Epithelial cell of esophagus (primary cell): Measurements from ENCODE around the gene GSG1L2.
A peak's percentile ranks its signal among the peaks of the same experiment; 100 is the strongest.

ENCODE experiments used
- DNase-seq: peaks from one replicate; pipeline ENCODE4 v3.0.0; 2010; ENCODE audit warnings: low read depth
- H3K4me3 ChIP-seq: 2 replicates; pipeline ENCODE4 v1.5.1; 2011; ENCODE audit warnings: mild to moderate bottlenecking, low read length, control low read depth
- CTCF ChIP-seq: IDR thresholded peaks from 2 replicates; pipeline ENCODE4 v1.5.1; 2011; ENCODE audit warnings: low read depth, mild to moderate bottlenecking, low read length, control low read depth, inconsistent platforms; ENCODE audit not compliant: insufficient read depth; ENCODE audit errors: missing control alignments

GSG1L2 gene

GRCh38 chr17:9842057-9842758 is 20.3 kb upstream of the GSG1L2 start:
- no peak overlapping the region for H3K4me3 ChIP-seq
- DNase-seq, result no peak
- TF ChIP-seq CTCF, result no peak

- TF ChIP-seq CTCF, result no peak
- DNase-seq, result no peak
- H3K4me3 ChIP-seq, result no peak overlapping the region
These were observed 17.6 kb upstream of the GSG1L2 start for GRCh38 chr17:9839433-9839832.

DNA sequence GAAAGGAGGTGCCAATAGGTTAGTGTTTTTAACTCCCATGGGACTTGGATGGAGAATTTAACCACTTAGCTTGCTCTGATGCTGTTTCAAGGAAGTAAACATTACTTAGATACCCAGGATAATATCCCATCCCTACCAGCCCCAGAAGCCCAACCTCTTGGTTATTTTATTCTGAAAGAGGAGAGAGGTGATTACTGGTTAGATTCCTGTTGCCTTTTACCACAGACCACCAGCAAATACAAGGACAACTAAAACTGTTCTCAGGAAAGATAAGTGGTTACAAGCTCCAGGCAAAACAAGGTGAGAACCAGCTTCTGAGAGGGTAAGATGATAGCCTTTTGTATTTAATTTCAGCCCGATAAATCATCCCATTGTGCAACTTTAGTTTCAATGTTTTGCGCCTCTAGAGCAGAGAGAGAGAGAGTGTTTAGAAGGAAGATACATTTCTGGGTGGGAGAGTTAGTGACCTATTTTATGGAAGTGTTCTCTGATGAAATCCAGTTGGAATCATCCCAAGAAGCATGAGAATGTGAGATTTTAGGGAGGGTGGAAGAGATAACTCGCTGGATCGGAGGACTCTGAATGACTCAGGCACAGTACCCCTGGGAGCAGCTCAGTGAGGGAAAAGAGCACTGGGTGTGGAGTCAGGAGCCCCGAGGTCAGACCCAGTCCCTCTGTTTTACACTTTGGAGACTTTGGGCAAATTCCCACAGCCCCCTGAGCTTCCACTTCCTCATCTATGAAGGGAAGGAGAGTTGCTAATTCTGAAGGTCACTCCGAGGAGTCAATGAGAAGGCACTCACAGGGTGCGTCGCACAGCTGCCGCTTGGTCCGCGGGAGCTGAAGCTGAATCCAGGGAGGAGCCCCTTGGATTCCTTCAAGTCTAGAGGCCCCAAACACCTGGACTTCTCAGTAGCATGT is 15.9 kb upstream of the GSG1L2 start:
- peak; percentile 41 for DNase-seq
- no peak overlapping the region for H3K4me3 ChIP-seq
- no peak for TF ChIP-seq CTCF

GRCh38 chr17:9833922-9834321 is 12.0 kb upstream of the GSG1L2 start:
- no peak for TF ChIP-seq CTCF
- no peak for DNase-seq
- H3K4me3 ChIP-seq, result no peak overlapping the region

DNA sequence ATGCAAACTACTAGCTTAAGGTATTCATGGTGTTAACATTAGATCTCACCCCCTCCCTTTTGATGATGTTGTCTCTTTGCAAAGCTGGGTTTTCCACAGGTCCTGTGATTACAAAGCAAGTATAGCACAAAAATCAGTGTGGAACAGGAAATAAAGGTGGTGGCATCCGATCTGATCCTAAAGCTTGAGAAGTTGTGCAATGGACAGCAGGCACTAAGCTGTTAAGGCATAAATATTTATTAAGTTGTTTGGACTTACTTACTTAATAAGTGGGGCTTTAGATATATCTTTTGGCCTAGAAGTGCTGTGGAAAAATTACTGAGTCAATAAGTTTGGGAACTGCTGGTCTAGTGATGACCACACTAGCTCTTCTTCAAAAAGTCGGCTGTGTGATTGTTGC is 8.8 kb upstream of the GSG1L2 start:
- no peak for TF ChIP-seq CTCF
- no peak for DNase-seq
- H3K4me3 ChIP-seq, result no peak overlapping the region

GRCh38 chr17:9829343-9829742 is 7.5 kb upstream of the GSG1L2 start:
- no peak overlapping the region for H3K4me3 ChIP-seq
- DNase-seq, result no peak
- TF ChIP-seq CTCF, result no peak
